IPS-NIHi7 (cell line): ENCODE data around the gene ITIH1.
A peak's percentile ranks its signal among the peaks of the same experiment; 100 is the strongest.

ENCODE experiments used
- DNase-seq: peaks from one replicate; pipeline ENCODE4 v3.0.0; 2012; ENCODE audit warnings: mixed read lengths; ENCODE audit errors: extremely low spot score

Gene ITIH1

GRCh38 chr3:52790337-52790736, 12.9 kb downstream of the ITIH1 start:
- no peak for DNase-seq

GRCh38 chr3:52790741-52791140, 13.3 kb downstream of the ITIH1 start:
- DNase-seq, result no peak

- DNase-seq, result no peak
Observed at GRCh38 chr3:52791366-52791765, 14.0 kb downstream of the ITIH1 start.

GRCh38 chr3:52791928-52792327, 14.5 kb downstream of the ITIH1 start:
- no peak for DNase-seq

GRCh38 chr3:52792413-52792812, 15.0 kb downstream of the ITIH1 start:
- DNase-seq, result peak; percentile 75

- DNase-seq, result no peak
Observed at GRCh38 chr3:52792961-52793695, 15.7 kb downstream of the ITIH1 start.

- no peak for DNase-seq
Observed at GRCh38 chr3:52793702-52794611, 16.6 kb downstream of the ITIH1 start.

GRCh38 chr3:52794612-52795099, 17.3 kb downstream of the ITIH1 start, which contains the start of gene ITIH3:
Gene ITIH3 (plus strand): TSS chr3:52794796. CDS start chr3:52794804, 8 bp downstream.
- no peak for DNase-seq

GRCh38 chr3:52795298-52795900, 18.0 kb downstream of the ITIH1 start:
- no peak for DNase-seq

GRCh38 chr3:52796411-52796810, 19.0 kb downstream of the ITIH1 start:
- no peak for DNase-seq

GRCh38 chr3:52798376-52798977, 21.1 kb downstream of the ITIH1 start:
- DNase-seq, result no peak

- DNase-seq, result peak; percentile 95
Observed at GRCh38 chr3:52798978-52799476, 21.6 kb downstream of the ITIH1 start.

GRCh38 chr3:52800079-52800478, 22.7 kb downstream of the ITIH1 start:
- DNase-seq, result no peak

- DNase-seq, result no peak
Observed at GRCh38 chr3:52801839-52802238, 24.4 kb downstream of the ITIH1 start.

- no peak for DNase-seq
Observed at GRCh38 chr3:52805270-52806039, 28.1 kb downstream of the ITIH1 start.

- no peak for DNase-seq
Observed at GRCh38 chr3:52809149-52809548, 31.8 kb downstream of the ITIH1 start.

- DNase-seq, result no peak
Observed at GRCh38 chr3:52809662-52810377, 32.4 kb downstream of the ITIH1 start.

GRCh38 chr3:52810923-52811322, 33.5 kb downstream of the ITIH1 start:
- no peak for DNase-seq

- DNase-seq, result no peak
Observed at GRCh38 chr3:52811452-52812011, 34.1 kb downstream of the ITIH1 start.

- no peak for DNase-seq
Observed at GRCh38 chr3:52813810-52814209, 36.4 kb downstream of the ITIH1 start.
